GM15510 (cell line): ENCODE data around the gene OLFML2B.

ENCODE experiments used
- POLR2A ChIP-seq: IDR thresholded peaks from 3 replicates; pipeline ENCODE4 v1.6.1; 2011; ENCODE audit warnings: borderline replicate concordance; ENCODE audit not compliant: insufficient read length; ENCODE audit errors: extremely low read depth

The OLFML2B gene

DNA sequence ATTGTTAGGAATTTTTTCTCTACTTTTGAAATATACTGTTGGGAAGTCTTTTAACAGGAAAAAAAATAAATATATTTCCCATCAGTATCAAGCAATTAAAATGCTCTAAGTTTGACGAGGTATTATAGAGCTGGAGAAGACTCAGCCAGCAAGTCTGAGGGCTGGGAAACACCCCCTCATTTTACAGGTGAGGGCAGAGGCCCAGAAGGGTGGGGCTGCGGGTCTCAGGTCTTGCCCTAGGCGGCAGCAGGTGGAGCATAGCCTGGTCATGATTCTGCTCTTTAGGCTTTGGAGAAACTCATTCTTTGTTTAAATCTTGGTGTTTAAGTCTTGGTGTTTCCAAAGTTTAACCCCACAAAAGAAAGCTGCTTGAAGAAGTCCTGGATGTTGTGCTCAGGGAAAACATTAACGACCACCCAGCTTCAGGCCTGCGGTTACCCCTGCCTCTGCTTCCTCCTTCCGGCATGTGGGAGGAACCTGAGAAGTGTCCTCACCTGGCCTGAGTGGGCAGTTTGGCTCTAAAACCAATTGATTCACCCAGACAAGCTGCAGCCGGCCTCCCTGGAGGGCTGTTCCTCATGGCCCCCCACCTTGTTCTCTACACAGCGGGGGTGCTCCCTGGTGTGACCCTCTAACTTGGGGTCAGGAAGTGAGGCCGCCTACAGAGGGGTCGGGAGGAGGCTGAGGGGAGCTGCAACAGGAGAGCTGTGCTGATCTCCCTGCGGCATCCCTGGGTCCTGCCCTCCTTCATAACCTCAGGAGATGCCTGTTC is 41.7 kb downstream of the OLFML2B start:
- no peak for TF ChIP-seq POLR2A

DNA sequence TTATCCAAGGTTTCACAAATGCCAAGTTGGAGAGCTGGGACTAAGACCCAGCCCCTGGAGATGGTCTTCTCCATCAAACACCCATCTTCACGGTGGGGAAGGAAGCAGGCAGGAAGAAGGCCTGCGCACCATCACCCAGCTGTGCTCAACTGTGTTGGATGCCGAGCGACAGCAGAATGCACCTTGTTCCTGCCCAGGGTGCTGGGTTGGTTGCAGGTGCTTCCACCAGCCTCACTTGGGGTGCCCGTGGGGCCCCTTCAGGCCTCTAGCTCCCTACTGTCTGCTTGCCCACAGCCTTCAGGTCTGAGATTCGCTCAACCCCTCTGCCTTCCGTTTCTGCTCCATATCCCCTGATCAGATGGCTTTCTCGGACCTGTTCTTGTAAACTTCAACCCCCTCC is 42.5 kb downstream of the OLFML2B start:
- no peak for TF ChIP-seq POLR2A

DNA sequence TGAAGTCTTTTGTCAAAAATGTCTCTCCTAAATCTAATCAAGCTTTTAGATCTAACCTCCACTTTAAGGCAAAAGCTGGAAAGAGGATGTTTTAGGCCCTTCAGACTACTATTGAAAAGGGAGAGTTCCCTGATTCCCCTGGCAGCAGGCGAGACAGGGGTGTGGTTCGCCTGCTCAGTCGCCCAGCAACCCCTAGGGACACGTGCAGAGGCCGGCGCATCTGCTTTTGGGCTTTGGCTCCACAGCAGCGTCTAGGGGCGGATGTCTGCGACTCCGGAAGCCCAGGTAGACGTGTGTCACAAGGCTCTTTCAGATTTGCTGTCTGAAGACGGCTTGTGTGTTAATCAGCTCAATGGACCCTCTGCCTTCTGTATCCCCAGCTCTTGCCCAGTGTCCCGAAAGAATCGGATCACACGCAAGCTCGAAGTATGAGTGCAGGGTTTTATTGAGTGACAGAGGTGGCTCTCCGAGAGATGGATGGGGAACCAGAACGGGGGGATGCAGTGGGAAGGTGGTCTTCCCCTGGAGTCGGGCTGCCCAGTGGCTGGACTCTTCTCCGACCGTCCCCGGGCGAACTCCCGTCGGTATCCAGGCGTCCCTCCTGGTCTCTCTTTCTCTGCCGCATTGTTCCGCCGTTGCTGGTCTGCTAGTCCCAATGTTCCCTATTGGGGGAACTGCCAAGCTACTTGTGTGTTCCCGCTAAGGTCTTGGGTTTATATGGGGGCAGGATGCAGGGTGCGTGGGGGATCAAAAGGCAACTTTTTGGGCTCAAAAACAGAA is 45.5 kb downstream of the OLFML2B start:
- TF ChIP-seq POLR2A: no peak

DNA sequence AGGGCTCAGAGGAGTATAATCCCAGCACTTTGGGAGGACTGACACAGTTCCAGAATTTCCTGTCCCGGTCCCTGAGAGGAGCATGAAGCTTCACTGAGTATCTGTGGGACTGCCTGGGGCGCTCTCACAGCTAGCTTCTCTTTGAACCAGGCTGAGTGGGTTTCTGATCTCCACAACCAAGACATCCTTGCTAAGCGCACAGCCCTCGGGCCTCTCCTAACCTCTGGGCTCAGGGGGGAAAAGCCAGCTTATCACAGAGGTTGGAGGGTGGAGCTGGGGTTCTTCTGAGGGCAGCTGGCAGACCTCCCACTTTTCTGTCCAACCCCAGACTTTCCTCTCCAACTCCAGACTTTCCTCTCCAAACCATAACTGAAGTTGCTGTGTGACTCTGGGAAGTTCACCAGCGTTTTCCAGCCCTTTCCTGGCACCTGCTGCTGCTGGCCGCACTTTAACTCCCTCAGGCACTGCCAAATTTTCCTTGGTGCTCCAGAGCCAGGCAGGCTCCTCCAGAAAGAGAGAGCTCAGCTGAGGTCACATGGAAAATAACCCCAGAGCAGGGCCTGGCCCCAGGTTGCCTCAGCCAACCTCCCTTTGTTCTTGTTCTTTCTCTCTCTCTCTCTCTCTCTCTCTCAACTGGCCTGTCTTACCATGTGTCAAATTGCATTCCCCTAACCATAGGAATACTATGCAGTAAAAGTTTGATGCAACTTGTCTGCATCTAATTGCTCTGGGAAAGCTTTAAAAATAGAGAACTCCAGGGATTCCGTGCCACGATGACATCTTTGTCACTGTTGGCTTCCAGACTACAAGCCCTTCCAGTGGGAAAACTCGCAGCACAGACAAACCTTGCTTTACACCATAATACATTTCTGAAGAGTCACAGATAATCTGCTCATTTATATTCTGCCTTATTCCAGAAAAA is 49.5 kb downstream of the OLFML2B start:
- TF ChIP-seq POLR2A: no peak

- TF ChIP-seq POLR2A: no peak
These were observed 50.8 kb downstream of the OLFML2B start for GRCh38 chr1:161972828-161973227.

DNA sequence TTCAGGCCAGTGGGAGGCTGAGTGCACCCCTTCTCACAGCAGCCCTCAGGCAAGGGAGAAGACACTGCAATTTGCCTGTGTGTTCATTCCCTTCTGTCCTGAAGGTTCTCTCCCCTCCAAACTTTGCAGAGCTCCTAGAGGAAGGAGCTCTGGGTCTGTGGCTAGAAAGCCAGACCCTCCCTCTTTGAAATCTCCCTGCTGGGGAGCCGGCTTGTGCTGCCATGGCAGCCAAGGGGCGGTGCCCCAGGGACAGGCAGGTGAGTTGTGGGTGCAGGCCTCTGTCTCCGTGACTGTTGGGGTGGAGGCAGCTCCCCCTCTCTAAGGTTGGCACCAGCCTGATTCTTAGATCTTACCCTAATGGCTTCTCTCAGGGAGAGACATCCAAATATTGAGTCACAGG is 53.0 kb downstream of the OLFML2B start:
- TF ChIP-seq POLR2A: no peak

DNA sequence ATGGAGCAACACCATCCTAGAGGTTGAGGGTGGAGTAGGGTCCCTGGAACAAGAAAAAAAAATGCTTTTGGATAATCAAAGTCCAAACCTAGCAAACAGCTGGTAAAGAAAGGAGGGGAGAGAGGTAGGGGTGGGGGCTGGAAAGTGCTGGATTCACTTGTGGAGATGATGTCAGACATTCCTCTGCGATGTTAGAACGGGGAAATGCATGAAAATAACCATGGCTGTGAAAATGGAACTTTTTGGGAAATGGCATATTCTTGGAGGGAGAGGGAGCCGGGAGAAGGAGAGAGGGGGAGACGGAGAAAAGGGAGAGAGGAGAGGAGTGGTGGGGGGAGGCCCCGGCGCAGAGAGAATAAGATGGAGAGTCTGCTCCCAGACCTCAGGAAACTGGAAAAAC is 53.6 kb downstream of the OLFML2B start:
- TF ChIP-seq POLR2A: no peak

GRCh38 chr1:161966067-161966466 is 57.6 kb downstream of the OLFML2B start:
- TF ChIP-seq POLR2A: no peak

DNA sequence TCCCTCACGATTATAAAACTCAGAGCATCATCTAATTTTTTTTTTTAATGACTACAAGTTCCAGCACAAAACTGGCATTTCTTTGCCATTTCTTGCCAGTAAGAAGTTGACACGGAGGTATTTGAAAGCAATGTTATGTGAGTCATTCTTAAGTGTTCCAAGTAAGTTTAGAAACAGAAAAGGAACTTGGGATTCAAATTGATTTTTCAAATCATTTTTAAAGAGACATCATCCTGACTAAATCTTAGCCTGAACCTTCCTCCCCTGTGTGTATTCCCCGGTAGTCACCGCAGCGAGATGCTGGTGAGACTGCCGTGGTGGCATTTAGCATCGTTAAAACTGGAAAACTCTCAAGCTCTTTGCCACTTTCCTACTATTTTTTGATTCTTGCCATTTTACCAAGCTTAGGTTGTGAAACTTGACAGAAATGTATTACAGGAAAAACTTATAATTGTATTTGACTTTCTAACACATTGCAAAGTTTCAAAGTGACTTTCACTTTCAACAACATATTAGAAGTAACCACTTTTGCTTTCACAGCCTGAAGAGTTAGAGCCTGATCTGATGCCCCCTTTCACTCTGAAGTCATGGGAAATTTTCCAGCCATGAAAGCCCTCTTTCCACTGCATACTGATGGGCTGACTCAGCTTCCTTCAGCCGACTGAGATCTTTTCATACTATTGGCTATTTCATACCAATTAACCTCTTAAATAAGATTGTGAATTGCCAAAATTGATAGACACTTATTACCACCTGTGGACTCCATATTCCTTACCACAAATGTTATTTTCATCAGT is 61.4 kb downstream of the OLFML2B start:
- TF ChIP-seq POLR2A: no peak

DNA sequence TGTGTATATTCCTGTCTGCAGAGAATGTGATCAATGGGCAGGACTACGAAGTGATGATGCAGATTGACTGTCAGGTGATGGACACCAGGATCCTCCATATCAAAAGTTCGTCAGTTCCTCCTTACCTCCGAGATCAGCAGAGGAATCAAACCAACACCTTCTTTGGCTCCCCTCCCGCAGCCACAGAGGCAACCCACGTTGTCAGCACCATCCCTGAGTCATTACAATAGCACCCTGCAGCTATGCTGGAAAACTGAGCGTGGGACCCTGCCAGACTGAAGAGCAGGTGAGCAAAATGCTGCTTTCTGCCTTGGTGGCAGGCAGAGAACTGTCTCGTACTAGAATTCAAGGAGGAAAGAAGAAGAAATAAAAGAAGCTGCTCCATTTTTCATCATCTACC is 65.2 kb downstream of the OLFML2B start:
- TF ChIP-seq POLR2A: no peak

- no peak for TF ChIP-seq POLR2A
These were observed 66.7 kb downstream of the OLFML2B start for GRCh38 chr1:161956930-161957329.

- TF ChIP-seq POLR2A: no peak
These were observed 67.6 kb downstream of the OLFML2B start for GRCh38 chr1:161956097-161956496.

GRCh38 chr1:161955606-161956005 is 68.1 kb downstream of the OLFML2B start:
- TF ChIP-seq POLR2A: no peak

DNA sequence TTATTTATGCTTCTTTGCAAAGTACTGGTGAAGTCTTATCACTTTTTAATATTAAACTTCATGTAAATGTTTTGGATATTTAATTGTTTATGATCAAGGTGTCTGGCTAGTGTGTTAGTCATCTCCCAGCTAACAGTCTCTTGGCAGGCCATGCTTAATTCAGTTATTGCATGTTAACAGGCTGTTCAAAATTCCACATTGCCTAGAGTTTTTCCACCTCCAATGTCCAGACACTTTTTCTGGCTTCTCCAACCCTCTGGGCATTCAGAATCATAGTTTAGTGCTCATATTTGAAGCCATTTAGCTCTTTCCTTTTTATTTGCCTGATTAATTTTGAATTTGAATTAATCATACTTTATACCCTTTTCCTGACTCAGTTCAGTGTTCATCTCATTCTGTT is 69.2 kb downstream of the OLFML2B start:
- TF ChIP-seq POLR2A: no peak
